Natural killer cell treated with Interleukin-12 subunit alpha and Interleukin-12 subunit beta and Interleukin-15 and Interleukin-18, amount 100 ng/mL, for 72 hours (primary cell): ENCODE measurements around the gene TMPRSS9. TPM values are rescaled to one million over a fixed set of nuclear protein-coding genes. Genes with fewer than 3 reads are reported as not detected.

Experiments used
- ATAC-seq, 2 donors: fragments of 150-1000 bp; cut with Tn5 transposase in 1 of 2; sonication (Bioruptor Pico), chemical (Tn5 transposase) in 1 of 2; 2 replicates each; pipeline ENCODE4 v1.10.0; 2021
- DNase-seq: peaks from one replicate; pipeline ENCODE4 v3.0.0; 2022; ENCODE audit warnings: low spot score
- H3K27ac Mint-ChIP-seq, 2 donors: 1 replicate in 1 of 2; 2 replicates in 1 of 2; pipeline ENCODE4 v1.8.0; 2022; ENCODE audit warnings: mixed read lengths in 2 of 2, mild to moderate bottlenecking in 1 of 2, moderate library complexity in 1 of 2
- H3K27me3 Mint-ChIP-seq, 2 donors: 1 replicate in 1 of 2; 2 replicates in 1 of 2; pipeline ENCODE4 v1.8.0; 2022; ENCODE audit warnings: mixed read lengths in 2 of 2
- H3K36me3 Mint-ChIP-seq: one replicate; pipeline ENCODE4 v1.8.0; 2022; ENCODE audit warnings: mixed read lengths
- H3K4me1 Mint-ChIP-seq, 2 donors: 1 replicate in 1 of 2; 2 replicates in 1 of 2; pipeline ENCODE4 v1.8.0; 2022; ENCODE audit warnings: low read depth in 2 of 2, mixed read lengths in 2 of 2, mild to moderate bottlenecking in 1 of 2
- H3K4me3 Mint-ChIP-seq: one replicate; pipeline ENCODE4 v1.8.0; 2022; ENCODE audit warnings: mixed read lengths
- H3K9me3 Mint-ChIP-seq: 2 replicates; pipeline ENCODE4 v1.8.0; 2022; ENCODE audit warnings: mixed read lengths
- total RNA-seq, 2 donors: library from RNA; stranded (reverse); gene quantifications; one replicate each; pipeline ENCODE4 v1.2.3, GENCODE V29; 2022

TMPRSS9 gene
- total RNA-seq: not detected

GRCh38 chr19:2359992-2360685 is at the start of gene TMPRSS9:
Gene TMPRSS9 (plus strand): TSS chr19:2360265. CDS start chr19:2389786, 29,521 bp downstream.
- H3K36me3 Mint-ChIP-seq: no peaks in the 10 kb centered on the region
- peaks cover 8 to 9% of the 10 kb centered on the region in 2 donors for H3K27me3 Mint-ChIP-seq
- no peak within 1 kb of the TSS for H3K27ac Mint-ChIP-seq
- no peak for DNase-seq
- H3K4me3 Mint-ChIP-seq: no peak within 1 kb of the TSS
- H3K4me1 Mint-ChIP-seq: peaks cover 0 to 3% of the 10 kb centered on the region in 2 donors
- H3K9me3 Mint-ChIP-seq: no peaks in the 10 kb centered on the region
- peak in 1 of 2 donors; percentile 61 for ATAC-seq

- H3K36me3 Mint-ChIP-seq: peaks cover 10% of the 10 kb centered on the region
- peaks cover 6 to 9% of the 10 kb centered on the region in 2 donors for H3K4me1 Mint-ChIP-seq
- H3K9me3 Mint-ChIP-seq: peaks cover 4% of the 10 kb centered on the region
- ATAC-seq: no peak
- peaks cover 12 to 26% of the 10 kb centered on the region in 2 donors for H3K27me3 Mint-ChIP-seq
- H3K4me3 Mint-ChIP-seq: no peak overlapping the region
- no peak overlapping the region for H3K27ac Mint-ChIP-seq
- DNase-seq: no peak
Measured at GRCh38 chr19:2311093-2311492, 49.0 kb upstream of the TMPRSS9 start.

GRCh38 chr19:2312820-2313501 is 47.1 kb upstream of the TMPRSS9 start:
- ATAC-seq (no peak), DNase-seq (no peak)
- peaks cover 9 to 18% of the 10 kb centered on the region in 2 donors for H3K27me3 Mint-ChIP-seq
- peaks cover 4% of the 10 kb centered on the region for H3K9me3 Mint-ChIP-seq
- peaks cover 6 to 11% of the 10 kb centered on the region in 2 donors for H3K4me1 Mint-ChIP-seq
- H3K36me3 Mint-ChIP-seq: peaks cover 10% of the 10 kb centered on the region
- no peak overlapping the region for H3K27ac Mint-ChIP-seq
- no peak overlapping the region for H3K4me3 Mint-ChIP-seq

- H3K27me3 Mint-ChIP-seq: peaks cover 2 to 8% of the 10 kb centered on the region in 2 donors
- no peak overlapping the region for H3K4me3 Mint-ChIP-seq
- DNase-seq: no peak
- peaks cover 4% of the 10 kb centered on the region for H3K9me3 Mint-ChIP-seq
- no peak overlapping the region for H3K27ac Mint-ChIP-seq
- ATAC-seq: no peak
- peaks cover 6 to 9% of the 10 kb centered on the region in 2 donors for H3K4me1 Mint-ChIP-seq
- peaks cover 10% of the 10 kb centered on the region for H3K36me3 Mint-ChIP-seq
Measured at GRCh38 chr19:2315121-2315817, 44.8 kb upstream of the TMPRSS9 start.

GRCh38 chr19:2315818-2316353 is 44.2 kb upstream of the TMPRSS9 start:
- H3K9me3 Mint-ChIP-seq: peaks cover 4% of the 10 kb centered on the region
- H3K4me3 Mint-ChIP-seq: no peak overlapping the region
- DNase-seq: no peak
- no peak overlapping the region for H3K27ac Mint-ChIP-seq
- H3K27me3 Mint-ChIP-seq: peaks cover 2 to 8% of the 10 kb centered on the region in 2 donors
- ATAC-seq: peak; percentile 74 to 87
- peaks cover 6 to 9% of the 10 kb centered on the region in 2 donors for H3K4me1 Mint-ChIP-seq
- peaks cover 10% of the 10 kb centered on the region for H3K36me3 Mint-ChIP-seq

- Mint-ChIP-seq H3K4me3 (no peak overlapping the region), H3K27me3 (peaks cover 2 to 8% of the 10 kb centered on the region in 2 donors), H3K4me1 (peaks cover 6 to 9% of the 10 kb centered on the region in 2 donors), H3K9me3 (peaks cover 4% of the 10 kb centered on the region), H3K27ac (no peak overlapping the region), H3K36me3 (peaks cover 10% of the 10 kb centered on the region)
- DNase-seq (no peak), ATAC-seq (no peak)
Measured at GRCh38 chr19:2317300-2317699, 42.8 kb upstream of the TMPRSS9 start.

GRCh38 chr19:2317756-2318155 is 42.3 kb upstream of the TMPRSS9 start:
- peaks cover 4% of the 10 kb centered on the region for H3K9me3 Mint-ChIP-seq
- H3K36me3 Mint-ChIP-seq: peaks cover 10% of the 10 kb centered on the region
- no peak for ATAC-seq
- no peak for DNase-seq
- H3K4me3 Mint-ChIP-seq: no peak overlapping the region
- no peak overlapping the region for H3K27ac Mint-ChIP-seq
- peaks cover 6 to 9% of the 10 kb centered on the region in 2 donors for H3K4me1 Mint-ChIP-seq
- peaks cover 2 to 8% of the 10 kb centered on the region in 2 donors for H3K27me3 Mint-ChIP-seq

- Mint-ChIP-seq H3K9me3 (peaks cover 4% of the 10 kb centered on the region), H3K27ac (no peak overlapping the region), H3K4me3 (no peak overlapping the region), H3K36me3 (peaks cover 10% of the 10 kb centered on the region), H3K27me3 (peaks cover 2 to 8% of the 10 kb centered on the region in 2 donors), H3K4me1 (peaks cover 6 to 9% of the 10 kb centered on the region in 2 donors)
- DNase-seq (no peak), ATAC-seq (no peak)
Measured at GRCh38 chr19:2318923-2319322, 41.1 kb upstream of the TMPRSS9 start.

GRCh38 chr19:2319551-2319950 is 40.5 kb upstream of the TMPRSS9 start:
- no peak overlapping the region for H3K27ac Mint-ChIP-seq
- peaks cover 6 to 10% of the 10 kb centered on the region in 2 donors for H3K4me1 Mint-ChIP-seq
- no peak overlapping the region for H3K4me3 Mint-ChIP-seq
- DNase-seq: no peak
- H3K36me3 Mint-ChIP-seq: peaks cover 9% of the 10 kb centered on the region
- peaks cover 4% of the 10 kb centered on the region for H3K9me3 Mint-ChIP-seq
- ATAC-seq: no peak
- peaks cover under 1 to 7% of the 10 kb centered on the region in 2 donors for H3K27me3 Mint-ChIP-seq

- no peak for ATAC-seq
Measured at GRCh38 chr19:2320049-2320448, 40.0 kb upstream of the TMPRSS9 start.

GRCh38 chr19:2320939-2321338 is 39.1 kb upstream of the TMPRSS9 start:
- Mint-ChIP-seq H3K4me3 (no peak overlapping the region), H3K4me1 (peaks cover 8 to 14% of the 10 kb centered on the region in 2 donors), H3K9me3 (no peaks in the 10 kb centered on the region), H3K27ac (no peak overlapping the region), H3K36me3 (no peaks in the 10 kb centered on the region), H3K27me3 (no peaks in the 10 kb centered on the region)
- DNase-seq: no peak
- ATAC-seq: no peak

More at GRCh38 chr19:2320049-2320448, 40.0 kb upstream of the TMPRSS9 start:
- no peak for DNase-seq
- Mint-ChIP-seq H3K4me3 (no peak overlapping the region), H3K4me1 (peaks cover 6 to 12% of the 10 kb centered on the region in 2 donors), H3K27ac (no peak overlapping the region), H3K9me3 (peaks cover 1% of the 10 kb centered on the region), H3K27me3 (peaks cover 0 to 2% of the 10 kb centered on the region in 2 donors), H3K36me3 (peaks cover 4% of the 10 kb centered on the region)

- H3K27ac Mint-ChIP-seq: no peak overlapping the region
- no peak for DNase-seq
- no peaks in the 10 kb centered on the region for H3K27me3 Mint-ChIP-seq
- no peak for ATAC-seq
- no peaks in the 10 kb centered on the region for H3K36me3 Mint-ChIP-seq
- no peaks in the 10 kb centered on the region for H3K9me3 Mint-ChIP-seq
- H3K4me3 Mint-ChIP-seq: no peak overlapping the region
- H3K4me1 Mint-ChIP-seq: peaks cover 10 to 16% of the 10 kb centered on the region in 2 donors
Measured at GRCh38 chr19:2321565-2322283, 38.3 kb upstream of the TMPRSS9 start.

- Mint-ChIP-seq H3K4me3 (no peak overlapping the region), H3K27me3 (no peaks in the 10 kb centered on the region), H3K4me1 (peaks cover 22 to 27% of the 10 kb centered on the region in 2 donors), H3K9me3 (no peaks in the 10 kb centered on the region), H3K27ac (no peak overlapping the region), H3K36me3 (peaks cover 6% of the 10 kb centered on the region)
- DNase-seq (no peak), ATAC-seq (no peak)
Measured at GRCh38 chr19:2323707-2324106, 36.4 kb upstream of the TMPRSS9 start.
